Measurements from ENCODE around the gene MACC1. TPM values are rescaled to one million over a fixed set of nuclear protein-coding genes. Genes with fewer than 3 reads are reported as not detected.

The MACC1 gene
- total RNA-seq, 1 experiment from 2014 or later, result 7.9 TPM

GRCh38 chr7:20095436-20095835, 121.7 kb downstream of the MACC1 start:
- CTCF ChIA-PET, result no interaction called here
- Histone ChIP-seq H3K4me3 (ENCODE audit: low read length) (no peak overlapping the region), H3K27ac (ENCODE audit: low read length) (no peak overlapping the region), H3K36me3 (ENCODE audit: low read depth, low read length) (no peaks in the 10 kb centered on the region), H3K9me2 (replicated peaks; ENCODE audit: low read length) (no peaks in the 10 kb centered on the region), H3K9me3 (ENCODE audit: low read length) (no peaks in the 10 kb centered on the region), H3K4me2 (ENCODE audit: low read length) (no peak overlapping the region), H2AFZ (ENCODE audit: low read length) (no peak overlapping the region), H3K4me1 (ENCODE audit: insufficient read depth, low read length) (no peaks in the 10 kb centered on the region), H4K20me1 (ENCODE audit: low read length) (no peaks in the 10 kb centered on the region), H3K79me2 (ENCODE audit: low read length) (no peaks in the 10 kb centered on the region), H3F3A (ENCODE audit: low read length, unreplicated experiment) (no peaks in the 10 kb centered on the region), H3K9ac (ENCODE audit: low read length) (no peak overlapping the region), H3K27me3 (ENCODE audit: low read length) (no peaks in the 10 kb centered on the region)
- no peak for ATAC-seq
- DNase-seq, result no peak
- no TSS peak for BruUV-seq (replicated peaks)
- POLR2A ChIA-PET (ENCODE audit: unreplicated experiment), result no interaction called here
- intact Hi-C loops (cut with micrococcal nuclease), result no loop called here
- TF ChIP-seq CTCF (conservative IDR thresholded peaks at IDR 0.05; ENCODE audit: low read depth, low read length) (no peak), EZH2 (IDR thresholded peaks at IDR 0.05; ENCODE audit: low read length, unreplicated experiment) (no peak), EZH2phosphoT487 (IDR thresholded peaks at IDR 0.05; ENCODE audit: borderline replicate concordance, low read length) (no peak)

- POLR2A ChIA-PET (ENCODE audit: unreplicated experiment), result no interaction called here
- TF ChIP-seq EZH2 (IDR thresholded peaks at IDR 0.05; ENCODE audit: low read length, unreplicated experiment) (no peak), EZH2phosphoT487 (IDR thresholded peaks at IDR 0.05; ENCODE audit: borderline replicate concordance, low read length) (no peak), CTCF (conservative IDR thresholded peaks at IDR 0.05; ENCODE audit: low read depth, low read length) (no peak)
- BruUV-seq (replicated peaks), result no TSS peak
- H3K4me3 ChIP-seq (ENCODE audit: low read length), result no peak overlapping the region
- no peaks in the 10 kb centered on the region for H3K27me3 ChIP-seq (ENCODE audit: low read length)
- no peaks in the 10 kb centered on the region for H3F3A ChIP-seq (ENCODE audit: low read length, unreplicated experiment)
- H3K9ac ChIP-seq (ENCODE audit: low read length), result no peak overlapping the region
- H4K20me1 ChIP-seq (ENCODE audit: low read length), result no peaks in the 10 kb centered on the region
- no peak overlapping the region for H3K4me2 ChIP-seq (ENCODE audit: low read length)
- no peaks in the 10 kb centered on the region for H3K4me1 ChIP-seq (ENCODE audit: insufficient read depth, low read length)
- H2AFZ ChIP-seq (ENCODE audit: low read length), result no peak overlapping the region
- no peaks in the 10 kb centered on the region for H3K9me3 ChIP-seq (ENCODE audit: low read length)
- H3K9me2 ChIP-seq (replicated peaks; ENCODE audit: low read length), result no peaks in the 10 kb centered on the region
- no peaks in the 10 kb centered on the region for H3K79me2 ChIP-seq (ENCODE audit: low read length)
- no peaks in the 10 kb centered on the region for H3K36me3 ChIP-seq (ENCODE audit: low read depth, low read length)
- ATAC-seq (no peak), DNase-seq (no peak)
- H3K27ac ChIP-seq (ENCODE audit: low read length), result no peak overlapping the region
- CTCF ChIA-PET, result no interaction called here
- intact Hi-C loops (cut with micrococcal nuclease), result no loop called here
These were observed 127.8 kb downstream of the MACC1 start for GRCh38 chr7:20089431-20089830.

- Histone ChIP-seq H3K27ac (ENCODE audit: low read length) (no peak overlapping the region), H3K4me2 (ENCODE audit: low read length) (no peak overlapping the region), H3F3A (ENCODE audit: low read length, unreplicated experiment) (no peaks in the 10 kb centered on the region), H3K27me3 (ENCODE audit: low read length) (no peaks in the 10 kb centered on the region), H4K20me1 (ENCODE audit: low read length) (no peaks in the 10 kb centered on the region), H3K36me3 (ENCODE audit: low read depth, low read length) (no peaks in the 10 kb centered on the region), H3K9ac (ENCODE audit: low read length) (no peak overlapping the region), H3K79me2 (ENCODE audit: low read length) (no peaks in the 10 kb centered on the region), H3K4me3 (ENCODE audit: low read length) (no peak overlapping the region), H3K9me2 (replicated peaks; ENCODE audit: low read length) (no peaks in the 10 kb centered on the region), H2AFZ (ENCODE audit: low read length) (no peak overlapping the region), H3K9me3 (ENCODE audit: low read length) (no peaks in the 10 kb centered on the region), H3K4me1 (ENCODE audit: insufficient read depth, low read length) (peaks cover 4% of the 10 kb centered on the region; the same call in 1 of the 2 replicates)
- CTCF ChIA-PET, result no interaction called here
- no TSS peak for BruUV-seq (replicated peaks)
- POLR2A ChIA-PET (ENCODE audit: unreplicated experiment), result no interaction called here
- DNase-seq (no peak), ATAC-seq (no peak)
- intact Hi-C loops (cut with micrococcal nuclease), result no loop called here
- no peak for TF ChIP-seq EZH2phosphoT487 (IDR thresholded peaks at IDR 0.05; ENCODE audit: borderline replicate concordance, low read length)
- no peak for TF ChIP-seq CTCF (conservative IDR thresholded peaks at IDR 0.05; ENCODE audit: low read depth, low read length)
- TF ChIP-seq EZH2 (IDR thresholded peaks at IDR 0.05; ENCODE audit: low read length, unreplicated experiment), result no peak
These were observed 132.1 kb downstream of the MACC1 start for GRCh38 chr7:20085086-20085485.

Other genes with a start within 250 kb of the MACC1 start
- gene ITGB8, start 113.5 kb upstream of the MACC1 start, total RNA-seq (2014; rRNA removed), result 13.9 and 14.0 TPM in 2 replicates

Data from PC-3 (cell line).